OCI-LY7 (cell line): ENCODE measurements around the gene JDP2. TPM values are rescaled to one million over a fixed set of nuclear protein-coding genes. Genes with fewer than 3 reads are reported as not detected.

Source experiments
- BruUV-seq: library from RNA; stranded (reverse); fragments of 400-500 nt; replicated peaks from 2 replicates; lab custom pipeline; 2021; lab: Mats Ljungman, UMichigan
- CTCF ChIA-PET: fragments of 300-600 bp; sonication (Branson Sonifier 250); formaldehyde crosslinking; loops from one replicate; lab custom pipeline; 2022; ENCODE audit warnings: antibody characterized with exemption; ENCODE audit not compliant: unreplicated experiment; lab: Charles Lee
- POLR2A ChIA-PET: fragments of 300-600 bp; sonication (Branson Sonifier 250); formaldehyde crosslinking; loops from one replicate; lab custom pipeline; 2022; ENCODE audit warnings: antibody characterized with exemption; lab: Charles Lee
- DNase-seq: peaks from one replicate; pipeline ENCODE4 v3.0.0-alpha.2; 2015; ENCODE audit warnings: low spot score
- H2AFZ ChIP-seq: fragments of 200-600 bp; sonication (generic), shearing (Covaris generic); 2 replicates; pipeline ENCODE4 v1.6.1; 2014; ENCODE audit warnings: mild to moderate bottlenecking, antibody characterized with exemption, low read length, moderate library complexity
- H3K27ac ChIP-seq: fragments of 200-600 bp; sonication (generic); 2 replicates; pipeline ENCODE4 v1.5.1; 2014; ENCODE audit warnings: mixed run types, low read depth, mild to moderate bottlenecking, moderate library complexity, low read length, inconsistent platforms; ENCODE audit not compliant: poor library complexity, severe bottlenecking
- H3K36me3 ChIP-seq: fragments of 200-600 bp; sonication (generic); 2 replicates; pipeline ENCODE4 v1.6.1; 2014; ENCODE audit warnings: mild to moderate bottlenecking, antibody characterized with exemption, low read length, moderate library complexity, mixed read lengths; ENCODE audit not compliant: insufficient read depth
- H3K4me1 ChIP-seq: fragments of 200-600 bp; sonication (generic); 2 replicates; pipeline ENCODE4 v1.5.1; 2014; ENCODE audit warnings: mild to moderate bottlenecking, low read length; ENCODE audit not compliant: insufficient read depth, poor library complexity, severe bottlenecking
- H3K4me2 ChIP-seq: fragments of 200-600 bp; sonication (generic); 2 replicates; pipeline ENCODE4 v1.6.1; 2014; ENCODE audit warnings: mild to moderate bottlenecking, low read length
- H3K4me3 ChIP-seq: fragments of 200-600 bp; sonication (generic); 2 replicates; pipeline ENCODE4 v1.5.1; 2014; ENCODE audit warnings: mild to moderate bottlenecking, low read depth, low read length; ENCODE audit not compliant: poor library complexity, severe bottlenecking
- H3K79me2 ChIP-seq: fragments of 200-600 bp; sonication (generic); 2 replicates; pipeline ENCODE4 v1.6.1; 2016; ENCODE audit warnings: low read depth, mild to moderate bottlenecking, low read length, moderate library complexity, mixed read lengths; ENCODE audit not compliant: insufficient read depth
- H3K9me2 ChIP-seq: fragments of 200-600 bp; sonication (generic); 2 replicates; pipeline ENCODE4 v1.6.1; 2016; ENCODE audit warnings: mild to moderate bottlenecking, low read length, mixed read lengths; ENCODE audit not compliant: insufficient read depth
- H3K9me3 ChIP-seq: fragments of 200-600 bp; sonication (generic); 2 replicates; pipeline ENCODE4 v1.6.1; 2014; ENCODE audit warnings: mild to moderate bottlenecking, mixed run types, low read length, mixed read lengths
- H4K20me1 ChIP-seq: fragments of 200-600 bp; sonication (generic); 2 replicates; pipeline ENCODE4 v1.6.1; 2014; ENCODE audit warnings: mild to moderate bottlenecking, antibody characterized with exemption, low read length, moderate library complexity, mixed read lengths; ENCODE audit not compliant: insufficient read depth
- EZH2phosphoT487 ChIP-seq: fragments of 200-600 bp; sonication (generic); IDR thresholded peaks from 2 replicates; pipeline ENCODE4 v1.6.1; 2018; ENCODE audit warnings: low read depth, borderline replicate concordance, mild to moderate bottlenecking, mixed run types, antibody characterized with exemption, low read length, moderate library complexity, mixed read lengths
- intact Hi-C: fragments of 100-400 bp; cut with micrococcal nuclease; formaldehyde crosslinking; loops from one replicate; pipeline ENCODE4 v1.10.0; 2022; ENCODE audit not compliant: unreplicated experiment
- total RNA-seq, 2 experiments: library from RNA; depleted of rRNA in 1 of 2; stranded (reverse); fragments of >200 nt in 1 of 2; shearing (Covaris generic) in 1 of 2; gene quantifications; 2 replicates each; pipeline ENCODE4 v1.2.3, GENCODE V29; 2014 to 2022
- TF ChIP-seq, protein P1 (sequence below): fragments of 200-600 bp; sonication (generic); conservative IDR thresholded peaks from 2 replicates; pipeline ENCODE4 v1.5.1; 2014; ENCODE audit warnings: mild to moderate bottlenecking, antibody characterized with exemption, low read length, moderate library complexity, mixed read lengths

JDP2 gene
- total RNA-seq, 2 experiments from 2014 or later, result 45.7 to 62.7 TPM

DNA sequence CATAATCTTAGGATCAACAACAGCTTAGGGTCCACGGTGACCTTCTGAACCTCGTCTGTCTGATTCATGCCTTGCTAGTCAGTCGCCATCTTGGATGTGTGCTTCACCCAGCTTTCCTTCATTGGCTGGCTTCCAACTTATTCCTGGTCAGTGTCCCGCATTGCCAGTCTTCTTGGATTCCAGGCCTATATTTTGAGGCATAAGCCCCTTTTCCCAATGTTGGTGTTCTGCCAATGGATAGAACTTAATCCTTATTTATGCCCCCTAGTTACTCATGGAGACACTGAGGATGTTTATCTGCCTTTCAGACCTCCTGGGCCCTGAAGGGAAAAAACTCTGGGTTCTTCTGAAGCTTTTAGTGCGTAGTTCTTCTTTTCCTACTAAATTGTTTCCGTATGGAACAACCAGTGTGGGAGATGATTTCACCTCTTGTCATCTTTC lies 5.8 kb downstream of the JDP2 start:
- no peak for DNase-seq
- TF ChIP-seq, protein P1, sequence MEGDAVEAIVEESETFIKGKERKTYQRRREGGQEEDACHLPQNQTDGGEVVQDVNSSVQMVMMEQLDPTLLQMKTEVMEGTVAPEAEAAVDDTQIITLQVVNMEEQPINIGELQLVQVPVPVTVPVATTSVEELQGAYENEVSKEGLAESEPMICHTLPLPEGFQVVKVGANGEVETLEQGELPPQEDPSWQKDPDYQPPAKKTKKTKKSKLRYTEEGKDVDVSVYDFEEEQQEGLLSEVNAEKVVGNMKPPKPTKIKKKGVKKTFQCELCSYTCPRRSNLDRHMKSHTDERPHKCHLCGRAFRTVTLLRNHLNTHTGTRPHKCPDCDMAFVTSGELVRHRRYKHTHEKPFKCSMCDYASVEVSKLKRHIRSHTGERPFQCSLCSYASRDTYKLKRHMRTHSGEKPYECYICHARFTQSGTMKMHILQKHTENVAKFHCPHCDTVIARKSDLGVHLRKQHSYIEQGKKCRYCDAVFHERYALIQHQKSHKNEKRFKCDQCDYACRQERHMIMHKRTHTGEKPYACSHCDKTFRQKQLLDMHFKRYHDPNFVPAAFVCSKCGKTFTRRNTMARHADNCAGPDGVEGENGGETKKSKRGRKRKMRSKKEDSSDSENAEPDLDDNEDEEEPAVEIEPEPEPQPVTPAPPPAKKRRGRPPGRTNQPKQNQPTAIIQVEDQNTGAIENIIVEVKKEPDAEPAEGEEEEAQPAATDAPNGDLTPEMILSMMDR, result no peak
- no peak for TF ChIP-seq EZH2phosphoT487
- BruUV-seq, result TSS peak; percentile 6
- peak overlapping the region; percentile 92; the same call in 1 of the 2 replicates for H3K4me2 ChIP-seq
- peak overlapping the region; percentile 84 for H3K27ac ChIP-seq
- H3K79me2 ChIP-seq, result peaks cover 72% of the 10 kb centered on the region
- CTCF ChIA-PET, result no interaction called here
- peaks cover 66% of the 10 kb centered on the region for H3K36me3 ChIP-seq
- no peaks in the 10 kb centered on the region for H3K9me2 ChIP-seq
- H4K20me1 ChIP-seq, result 0 out of 2 replicates have a peak, but pooled peaks cover 7% of the 10 kb centered on the region
- H3K4me3 ChIP-seq, result no peak overlapping the region
- no peaks in the 10 kb centered on the region for H3K9me3 ChIP-seq
- intact Hi-C loops, result no loop called here
- POLR2A ChIA-PET, result interaction anchor here (0.7 to 1.3 kb wide), 6 partner anchors 14 to 474 kb away, joined by 3 to 5 read pairs (median 3); no protein-coding TSS in a partner anchor
- no peak overlapping the region for H2AFZ ChIP-seq
- peaks cover 86% of the 10 kb centered on the region for H3K4me1 ChIP-seq

DNA sequence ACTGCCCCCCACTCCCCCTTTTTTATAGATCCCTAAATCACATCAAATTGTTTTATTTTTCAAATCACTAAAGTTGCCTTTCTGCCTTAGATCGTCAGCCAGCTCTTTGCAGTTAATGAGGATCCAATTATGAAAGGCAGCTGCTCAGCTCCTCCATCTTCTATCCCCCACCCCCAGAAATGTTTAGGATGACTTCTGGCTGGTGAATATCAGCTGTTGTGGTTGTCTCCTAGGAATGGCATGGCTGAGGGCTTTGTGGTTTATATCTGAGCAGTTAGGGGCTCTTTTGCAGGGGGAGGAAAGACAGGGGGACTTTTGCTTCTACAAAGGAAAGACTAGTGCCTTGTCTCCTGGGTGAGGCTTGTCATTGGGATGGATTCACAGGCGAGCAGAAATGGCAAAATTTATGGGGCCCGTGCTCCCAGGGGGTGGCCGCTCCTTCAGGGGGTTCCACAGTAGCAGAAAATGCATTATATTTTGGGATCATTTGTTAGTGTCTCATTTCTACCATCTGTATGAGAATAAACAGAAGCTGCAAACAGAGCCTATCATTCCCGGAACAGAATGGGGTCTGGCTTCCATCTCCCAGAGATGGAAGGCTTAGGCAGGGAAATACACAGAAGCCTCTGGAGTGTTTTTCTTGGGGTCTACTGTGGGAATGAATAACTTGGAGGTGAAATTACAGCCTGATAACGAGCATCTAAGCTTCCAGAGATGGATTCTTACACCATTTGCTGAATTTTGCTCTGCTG lies 6.5 kb downstream of the JDP2 start:
- ChIA-PET CTCF (no interaction called here), POLR2A (interaction anchor here (0.6 to 1.2 kb wide), 5 partner anchors 14 to 664 kb away, joined by 3 to 4 read pairs (median 3); no protein-coding TSS in a partner anchor)
- no TSS peak for BruUV-seq
- no peak overlapping the region for H3K4me3 ChIP-seq
- peaks cover 72% of the 10 kb centered on the region for H3K79me2 ChIP-seq
- no peaks in the 10 kb centered on the region for H3K9me3 ChIP-seq
- H2AFZ ChIP-seq, result no peak overlapping the region
- 0 out of 2 replicates have a peak, but pooled peaks cover 7% of the 10 kb centered on the region for H4K20me1 ChIP-seq
- TF ChIP-seq EZH2phosphoT487, result no peak
- TF ChIP-seq, protein P1, result no peak
- H3K4me1 ChIP-seq, result peaks cover 87% of the 10 kb centered on the region
- DNase-seq, result no peak
- H3K9me2 ChIP-seq, result no peaks in the 10 kb centered on the region
- intact Hi-C loops, result no loop called here
- H3K4me2 ChIP-seq, result peak overlapping the region; percentile 92
- H3K27ac ChIP-seq, result peak overlapping the region; percentile 84
- H3K36me3 ChIP-seq, result peaks cover 72% of the 10 kb centered on the region
